Breast epithelium (tissue), 4 donors: ENCODE data around the gene HYOU1. TPM values are rescaled to one million over a fixed set of nuclear protein-coding genes. Genes with fewer than 3 reads are reported as not detected.

Source experiments
- DNase-seq, 2 donors: peaks; one replicate each; pipeline ENCODE4 v3.0.0-alpha.2; 2019; ENCODE audit warnings: low spot score in 2 of 2
- H3K27ac ChIP-seq, 2 donors: fragments of 200-600 bp; sonication (generic) in 1 of 2; one replicate each; pipeline ENCODE4 v1.5.1; 2016 to 2019; ENCODE audit warnings: mild to moderate bottlenecking in 1 of 2
- H3K27me3 ChIP-seq, 2 donors: fragments of 200-600 bp; sonication (generic) in 1 of 2; one replicate each; pipeline versions ENCODE4 v1.5.1 to v1.6.0; 2017 to 2019; ENCODE audit warnings: control low read depth in 1 of 2, mild to moderate bottlenecking in 1 of 2
- H3K36me3 ChIP-seq: fragments of 200-600 bp; one replicate; pipeline ENCODE4 v1.5.1; 2019
- H3K4me1 ChIP-seq, 2 donors: fragments of 200-600 bp; sonication (generic); one replicate each; pipeline ENCODE4 v1.5.1; 2016 to 2019; ENCODE audit warnings: control low read depth in 1 of 2
- H3K4me3 ChIP-seq, 3 donors: fragments of 200-600 bp; sonication (generic); 1 replicate in 2 of 3; 2 replicates in 1 of 3; pipeline ENCODE4 v1.5.1; 2016 to 2019; ENCODE audit warnings: mild to moderate bottlenecking in 3 of 3, moderate library complexity in 2 of 3
- H3K9me3 ChIP-seq, 2 donors: fragments of 200-600 bp; sonication (generic) in 1 of 2; one replicate each; pipeline ENCODE4 v1.5.1; 2016 to 2019; ENCODE audit warnings: control low read depth in 1 of 2
- CTCF ChIP-seq, 3 donors: fragments of 450-650 bp; IDR thresholded peaks; one replicate each; pipeline ENCODE4 v1.5.1; 2016 to 2017; ENCODE audit warnings: antibody characterized with exemption in 3 of 3, mild to moderate bottlenecking in 3 of 3, moderate library complexity in 3 of 3
- POLR2A ChIP-seq: fragments of 450-650 bp; IDR thresholded peaks from one replicate; pipeline ENCODE4 v1.6.1; 2016; ENCODE audit warnings: antibody characterized with exemption, mild to moderate bottlenecking, moderate library complexity
- POLR2AphosphoS5 ChIP-seq, 3 donors: sonication (generic); formaldehyde crosslinking; IDR thresholded peaks; one replicate each; pipeline ENCODE4 v1.6.1; 2017; ENCODE audit warnings: antibody characterized with exemption in 3 of 3
- intact Hi-C: fragments of 100-400 bp; cut with DNase I; formaldehyde crosslinking; loops from one replicate; pipeline ENCODE4 v1.15.1; 2023; ENCODE audit warnings: low total_unique reads
- total RNA-seq, 3 donors: library from RNA; depleted of rRNA; stranded (reverse); fragments of >200 nt; gene quantifications; one replicate each; pipeline ENCODE4 v1.1.0, GENCODE V29; 2016

HYOU1 gene
- total RNA-seq, 3 donors from 2014 or later = 37.0 to 73.7 (median 57.5) TPM

- intact Hi-C loops = no loop called here
Measured at GRCh38 chr11:119055901-119056300, 1.1 kb downstream of the HYOU1 start.

GRCh38 chr11:119054418-119054817, 2.6 kb downstream of the HYOU1 start:
- no peak for DNase-seq
- Histone ChIP-seq H3K9me3 (no peaks in the 10 kb centered on the region), H3K27me3 (no peaks in the 10 kb centered on the region), H3K4me3 (no peak overlapping the region), H3K36me3 (no peaks in the 10 kb centered on the region), H3K4me1 (peaks cover 7 to 16% of the 10 kb centered on the region in 2 donors), H3K27ac (no peak overlapping the region)
- TF ChIP-seq CTCF (IDR thresholded peaks at IDR 0.05) (no peak), POLR2AphosphoS5 (IDR thresholded peaks at IDR 0.05) (no peak), POLR2A (no peak)
- intact Hi-C loops = no loop called here

More at GRCh38 chr11:119055901-119056300, 1.1 kb downstream of the HYOU1 start:
- Histone ChIP-seq H3K4me3 (peak overlapping the region; percentile 78 to 96 (median 90)), H3K9me3 (no peaks in the 10 kb centered on the region), H3K27me3 (no peaks in the 10 kb centered on the region), H3K27ac (peak overlapping the region; percentile 86 to 89), H3K4me1 (peaks cover 7 to 16% of the 10 kb centered on the region in 2 donors), H3K36me3 (no peaks in the 10 kb centered on the region)
- DNase-seq = no peak
- no peak for TF ChIP-seq POLR2A
- TF ChIP-seq CTCF (IDR thresholded peaks at IDR 0.05) = no peak
- TF ChIP-seq POLR2AphosphoS5 (IDR thresholded peaks at IDR 0.05) = no peak

- peaks cover 11% of the 10 kb centered on the region for H3K36me3 ChIP-seq
- no peaks in the 10 kb centered on the region for H3K27me3 ChIP-seq
- H3K4me1 ChIP-seq = peaks cover 7 to 8% of the 10 kb centered on the region in 2 donors
- no peak overlapping the region for H3K4me3 ChIP-seq
- H3K9me3 ChIP-seq = no peaks in the 10 kb centered on the region
- H3K27ac ChIP-seq = no peak overlapping the region
- TF ChIP-seq POLR2A = no peak
- no peak for TF ChIP-seq CTCF (IDR thresholded peaks at IDR 0.05)
- no peak for TF ChIP-seq POLR2AphosphoS5 (IDR thresholded peaks at IDR 0.05)
- intact Hi-C loops = no loop called here
- DNase-seq = no peak
Measured at GRCh38 chr11:119052163-119052814, 4.7 kb downstream of the HYOU1 start.

DNA sequence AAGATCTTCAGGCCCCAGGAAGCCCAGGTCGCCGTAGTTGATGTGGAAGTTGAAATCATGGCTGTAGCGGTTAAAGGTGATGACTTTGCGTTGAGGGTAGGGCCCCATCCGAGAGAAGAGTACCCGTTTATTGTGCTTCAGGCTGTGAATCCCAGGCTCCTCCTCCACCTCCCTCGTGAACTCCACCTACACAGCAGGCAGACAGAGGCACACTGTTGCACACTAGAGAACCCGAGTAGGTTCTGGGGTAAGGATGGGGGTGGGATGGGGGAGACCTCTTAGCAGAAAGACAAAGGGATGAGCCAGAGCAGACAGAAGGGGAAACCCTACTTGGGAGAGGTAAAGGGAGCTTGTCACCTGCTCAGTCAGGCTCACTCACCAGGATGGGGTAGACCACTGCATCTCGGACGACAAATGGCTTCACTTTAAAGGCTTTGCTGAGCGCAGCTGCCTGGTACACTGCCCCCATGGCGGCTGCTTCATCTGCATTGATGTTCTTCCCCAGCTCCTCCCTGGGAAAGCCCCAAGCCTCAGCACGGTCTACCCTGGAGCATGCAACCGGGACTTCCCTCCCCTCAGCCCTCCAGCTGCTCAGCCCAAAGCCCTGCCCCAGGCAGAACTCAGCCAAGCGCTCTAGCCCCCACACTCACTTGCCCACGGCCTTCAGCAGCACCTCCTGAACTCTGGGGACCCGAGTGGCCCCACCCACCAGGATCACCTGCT, 5.4 kb downstream of the HYOU1 start:
- Histone ChIP-seq H3K27ac (no peak overlapping the region), H3K27me3 (no peaks in the 10 kb centered on the region), H3K36me3 (peaks cover 11% of the 10 kb centered on the region), H3K9me3 (no peaks in the 10 kb centered on the region), H3K4me3 (no peak overlapping the region), H3K4me1 (peaks cover 7 to 8% of the 10 kb centered on the region in 2 donors)
- no peak for DNase-seq
- TF ChIP-seq POLR2AphosphoS5 (IDR thresholded peaks at IDR 0.05) (no peak), CTCF (IDR thresholded peaks at IDR 0.05) (no peak), POLR2A (no peak)
- intact Hi-C loops = no loop called here

GRCh38 chr11:119049081-119049480, 7.9 kb downstream of the HYOU1 start:
- TF ChIP-seq POLR2AphosphoS5 (IDR thresholded peaks at IDR 0.05) = no peak
- TF ChIP-seq POLR2A = no peak
- TF ChIP-seq CTCF (IDR thresholded peaks at IDR 0.05) = no peak
- intact Hi-C loops = no loop called here
- H3K9me3 ChIP-seq = no peaks in the 10 kb centered on the region
- no peak for DNase-seq
- H3K36me3 ChIP-seq = peaks cover 11% of the 10 kb centered on the region
- H3K27me3 ChIP-seq = no peaks in the 10 kb centered on the region
- no peak overlapping the region for H3K27ac ChIP-seq
- no peaks in the 10 kb centered on the region for H3K4me1 ChIP-seq
- H3K4me3 ChIP-seq = no peak overlapping the region
